GM21423 (cell line): ENCODE data around the gene AR.
"Not testable (repeated sequence)": the region's sequence is repeated elsewhere in the genome, so short reads cannot be mapped to it uniquely, and the experiment has no call there.

Experiments
- ATAC-seq: cut with Tn5 transposase; IDR thresholded peaks from one replicate; pipeline ENCODE4 v1.9.1; 2021; ENCODE audit warnings: mild to moderate bottlenecking, moderate library complexity; ENCODE audit not compliant: unreplicated experiment

Gene AR

DNA sequence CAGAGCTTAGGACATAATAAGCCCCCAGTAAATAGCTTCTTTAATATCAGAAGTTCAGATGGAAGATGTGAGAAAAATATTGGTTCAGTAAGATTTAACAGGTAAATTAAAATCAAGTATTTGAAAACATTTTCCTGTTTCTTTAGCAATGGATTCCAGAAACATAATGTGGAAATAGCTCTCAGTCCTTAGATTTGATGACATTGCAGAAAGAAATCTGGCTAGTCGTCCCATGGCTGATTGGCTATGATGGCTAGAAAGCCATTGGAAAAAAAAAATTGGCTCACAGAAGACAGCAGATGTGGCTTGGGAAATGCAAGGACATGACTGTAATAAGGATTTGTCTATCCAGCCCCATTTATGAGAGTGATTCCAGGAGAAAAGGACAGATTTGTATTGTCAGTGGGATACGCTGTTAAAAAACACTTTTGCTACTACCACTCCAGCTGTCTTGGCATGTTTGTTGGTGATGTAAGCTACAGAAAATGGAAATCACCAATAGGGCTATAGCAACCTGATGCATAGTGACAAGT is 78.3 kb downstream of the AR start:
- no peak for ATAC-seq

DNA sequence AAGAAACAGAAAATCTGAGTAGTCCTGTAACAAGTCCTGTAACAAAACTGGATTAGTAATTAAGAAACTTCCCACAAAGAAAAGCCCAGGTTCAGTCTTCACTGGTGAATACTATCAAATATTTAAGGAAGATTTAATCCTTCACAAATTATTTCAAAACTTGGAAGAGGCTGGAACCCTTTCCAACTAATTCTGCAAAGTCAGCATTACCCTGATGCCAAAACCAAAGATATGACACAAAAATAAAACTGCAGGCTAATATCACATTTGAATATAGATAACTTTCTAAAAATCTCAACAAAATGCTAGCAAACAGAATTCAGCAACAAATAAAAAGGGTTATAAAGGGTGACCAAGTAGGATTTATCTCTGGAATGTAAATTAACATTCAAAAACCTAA is 80.5 kb downstream of the AR start:
- ATAC-seq: no peak

DNA sequence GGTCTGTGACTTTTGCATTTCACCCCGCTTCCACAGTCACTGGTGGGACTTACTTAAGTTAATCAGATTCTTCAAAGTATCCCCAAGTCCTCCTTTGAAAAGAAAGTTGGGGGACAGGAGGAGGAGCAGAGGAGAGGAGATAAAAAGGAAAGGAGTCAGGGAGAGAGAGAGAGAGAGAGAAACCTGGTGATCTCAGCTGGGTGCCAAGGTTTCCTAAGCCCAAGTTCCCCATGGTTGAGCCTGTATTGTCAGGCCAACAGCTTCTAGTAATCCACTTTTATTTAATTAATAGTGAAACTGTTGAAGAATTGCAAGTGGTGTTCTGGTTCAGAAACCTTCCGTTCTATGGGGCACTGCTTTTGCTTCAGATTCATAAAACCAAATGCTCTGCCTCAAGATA is 91.6 kb downstream of the AR start:
- ATAC-seq: no peak

- no peak for ATAC-seq
Observed at GRCh38 chrX:67636532-67636931, 92.7 kb downstream of the AR start.

DNA sequence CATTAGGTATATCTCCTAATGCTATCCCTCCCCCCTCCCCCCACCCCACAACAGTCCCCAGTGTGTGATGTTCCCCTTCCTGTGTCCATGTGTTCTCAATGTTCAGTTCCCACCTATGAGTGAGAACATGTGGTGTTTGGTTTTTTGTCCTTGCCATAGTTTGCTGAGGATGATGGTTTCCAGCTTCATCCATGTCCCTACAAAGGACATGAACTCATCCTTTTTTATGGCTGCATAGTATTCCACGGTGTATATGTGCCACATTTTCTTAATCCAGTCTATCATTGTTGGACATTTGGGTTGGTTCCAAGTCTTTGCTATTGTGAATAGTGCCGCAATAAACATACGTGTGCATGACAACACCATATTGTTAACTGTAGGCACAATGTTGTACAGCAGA is 93.5 kb downstream of the AR start:
- not testable (repeated sequence) for ATAC-seq

GRCh38 chrX:67648361-67648760 is 104.5 kb downstream of the AR start:
- ATAC-seq: no peak

DNA sequence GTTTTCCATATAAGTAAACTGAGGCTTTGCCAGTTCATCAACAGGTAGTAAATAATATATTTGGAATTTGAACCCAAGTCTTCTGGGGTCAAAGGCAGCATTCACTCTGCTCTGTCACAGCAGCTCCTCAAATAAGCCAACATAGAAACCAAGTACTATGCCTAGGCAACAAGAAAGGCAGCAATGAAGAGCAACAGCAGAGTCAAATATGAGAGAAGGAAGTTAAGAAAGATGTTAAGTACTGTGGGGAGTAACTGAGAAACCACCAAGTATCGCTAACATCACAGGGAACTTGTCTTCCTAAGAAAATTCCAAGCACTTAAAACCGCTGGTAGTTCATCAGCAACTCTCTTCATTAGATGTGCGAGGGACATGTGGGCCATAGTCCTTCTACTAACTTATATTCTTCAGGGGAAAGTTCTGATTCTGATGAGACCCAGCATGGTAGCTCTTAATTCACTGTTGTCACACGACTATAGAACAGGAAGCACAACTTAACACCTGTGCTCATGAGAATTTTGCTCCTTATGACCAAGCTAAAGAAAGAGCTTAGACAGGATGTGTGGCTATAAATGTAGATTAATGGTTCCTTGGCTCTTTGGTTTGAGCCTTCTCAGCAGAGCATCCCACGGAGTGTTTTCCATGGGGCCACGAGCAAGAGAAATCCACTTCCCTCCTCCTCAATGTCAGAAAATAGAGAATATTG is 107.8 kb downstream of the AR start:
- no peak for ATAC-seq

DNA sequence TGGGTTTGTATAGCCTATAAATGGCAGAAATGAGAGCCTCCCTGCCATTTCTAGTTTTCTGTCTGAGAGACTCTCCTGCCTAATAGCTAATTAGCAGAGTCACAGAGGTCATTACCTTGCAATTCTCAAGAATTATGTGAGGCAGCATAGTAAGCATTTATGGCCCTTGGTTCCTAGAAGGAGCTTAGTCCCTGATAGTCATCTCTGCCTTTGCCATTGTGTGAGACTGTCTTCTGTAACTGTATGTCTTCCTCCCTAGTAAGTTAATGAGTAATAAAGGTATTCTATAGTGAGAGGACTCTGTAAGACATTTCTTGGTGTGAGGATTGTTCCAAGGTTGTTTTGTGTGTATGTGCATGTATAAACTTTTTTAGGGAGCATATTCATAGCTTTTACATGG is 108.7 kb downstream of the AR start:
- no peak for ATAC-seq

- ATAC-seq: no peak
Observed at GRCh38 chrX:67654301-67654700, 110.5 kb downstream of the AR start.

GRCh38 chrX:67665583-67665982 is 121.8 kb downstream of the AR start:
- ATAC-seq: no peak

GRCh38 chrX:67670717-67671116 is 126.9 kb downstream of the AR start:
- ATAC-seq: not testable (repeated sequence)

DNA sequence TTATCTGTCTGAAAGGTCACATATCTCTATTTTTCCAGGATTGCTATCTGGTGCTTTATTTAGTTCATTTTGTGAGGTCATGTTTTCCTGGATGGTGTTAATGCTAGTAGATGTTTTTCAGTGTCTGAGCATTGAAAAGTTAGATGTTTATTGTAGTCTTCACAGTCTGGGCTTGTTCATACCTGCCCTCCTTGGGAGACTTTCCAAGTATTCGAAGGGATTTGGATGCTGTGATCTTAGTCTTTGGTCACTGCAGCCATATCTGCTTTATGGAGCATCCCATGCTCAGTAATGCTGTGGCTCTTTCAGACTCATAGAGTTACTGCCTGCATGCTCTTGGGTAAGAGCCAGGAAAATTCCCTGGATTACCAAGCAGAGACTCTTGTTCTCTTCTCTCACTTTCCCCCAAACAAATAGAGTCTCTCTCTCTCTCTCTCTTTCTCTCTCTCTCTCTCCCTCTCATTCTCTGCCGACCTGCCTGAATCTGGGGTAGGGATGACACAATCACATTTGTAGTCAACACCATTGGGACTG is 130.0 kb downstream of the AR start:
- no peak for ATAC-seq

DNA sequence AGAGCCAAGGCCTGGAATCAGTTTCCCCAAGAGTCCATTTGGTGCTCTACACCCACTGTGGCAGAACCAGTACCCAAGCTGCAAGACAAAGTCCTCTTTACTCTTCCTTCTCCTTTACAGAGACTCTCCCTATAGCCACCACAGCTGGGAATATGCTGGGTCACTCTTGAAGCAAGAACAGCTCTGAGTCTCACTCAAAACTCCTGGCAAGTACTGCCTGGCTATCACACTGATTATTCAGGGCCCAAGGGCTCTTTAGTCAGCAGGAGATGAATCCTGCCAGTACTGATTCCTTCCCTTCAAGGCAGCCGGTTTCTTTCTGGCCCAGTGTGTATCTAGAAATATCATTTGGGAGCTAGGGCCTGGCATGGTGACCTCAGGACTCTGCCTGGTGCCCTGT is 130.9 kb downstream of the AR start:
- no peak for ATAC-seq

DNA sequence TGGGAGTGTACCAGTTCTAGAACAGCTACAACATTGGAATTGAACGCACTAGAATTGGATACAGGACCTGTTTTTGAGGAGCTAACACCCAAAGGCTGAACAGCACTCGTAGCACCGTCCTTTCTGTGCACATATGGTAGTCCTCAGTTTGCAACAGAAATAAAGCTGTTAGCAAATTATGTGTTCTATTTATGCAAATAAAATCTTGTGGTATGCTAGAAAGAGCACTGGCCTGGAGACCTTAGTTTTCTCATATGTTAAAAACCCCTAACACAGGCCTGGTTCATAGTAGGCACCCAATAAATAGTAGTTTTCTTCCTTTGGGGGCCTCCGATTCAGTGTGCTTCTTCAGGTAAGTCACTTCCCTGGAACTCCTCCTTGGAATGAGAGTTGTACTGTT is 140.3 kb downstream of the AR start:
- no peak for ATAC-seq

DNA sequence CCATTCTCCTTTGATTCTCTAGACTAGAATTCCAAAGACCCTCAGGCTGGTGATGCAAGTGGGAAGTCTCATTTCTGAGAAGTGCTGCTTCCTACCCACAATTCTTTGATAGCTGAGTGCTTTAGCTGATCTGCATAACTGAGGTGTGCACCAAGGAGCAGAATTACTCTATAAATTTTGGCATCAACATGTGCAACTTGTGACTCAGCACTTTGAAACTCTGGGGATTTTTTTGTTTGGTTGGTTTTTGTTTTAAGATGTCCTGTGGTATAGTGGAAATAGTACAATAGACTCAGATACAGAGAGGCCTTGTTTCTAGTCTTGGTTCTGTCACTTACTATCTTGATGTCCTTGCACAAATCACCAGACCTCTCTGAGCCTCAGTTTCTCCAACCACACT is 148.4 kb downstream of the AR start:
- no peak for ATAC-seq

DNA sequence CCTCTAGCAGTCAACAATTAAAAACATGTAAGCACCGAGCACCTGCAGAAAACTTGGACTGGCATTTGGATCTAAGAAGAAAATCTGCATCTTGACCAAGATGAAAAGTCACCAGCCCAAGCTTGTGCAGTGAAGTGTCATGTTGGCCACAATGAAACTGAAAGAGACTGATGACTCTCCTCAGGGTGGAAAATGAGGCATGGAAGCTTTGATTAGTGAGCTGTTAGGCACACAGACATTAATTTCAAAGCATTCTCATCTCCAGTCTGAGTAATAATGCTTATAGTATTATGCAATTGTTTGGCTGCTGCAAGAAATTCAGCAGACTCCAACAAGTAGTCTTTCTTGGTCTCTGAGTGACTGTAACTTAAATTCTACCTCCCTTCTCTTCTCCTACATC is 150.1 kb downstream of the AR start:
- no peak for ATAC-seq

DNA sequence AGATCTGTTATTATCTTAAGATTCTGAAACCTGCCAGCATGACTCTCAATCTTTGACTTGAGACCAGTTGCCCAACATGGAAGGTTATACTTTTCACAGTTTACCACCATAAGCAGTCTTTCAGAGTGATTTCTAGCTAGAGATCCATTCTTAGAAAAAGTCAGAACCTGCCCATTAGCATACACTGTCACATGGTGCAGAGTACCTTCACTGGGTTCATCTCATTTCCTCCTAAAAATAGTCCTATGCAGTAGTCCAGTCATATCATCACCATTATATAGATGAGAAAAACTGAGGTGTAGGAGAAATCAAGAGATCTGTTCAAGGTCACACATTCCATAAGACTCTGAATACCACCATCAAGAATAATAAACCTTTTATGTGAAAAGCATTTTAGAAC is 153.6 kb downstream of the AR start:
- ATAC-seq: no peak

- ATAC-seq: no peak
Observed at GRCh38 chrX:67700602-67701001, 156.8 kb downstream of the AR start.

DNA sequence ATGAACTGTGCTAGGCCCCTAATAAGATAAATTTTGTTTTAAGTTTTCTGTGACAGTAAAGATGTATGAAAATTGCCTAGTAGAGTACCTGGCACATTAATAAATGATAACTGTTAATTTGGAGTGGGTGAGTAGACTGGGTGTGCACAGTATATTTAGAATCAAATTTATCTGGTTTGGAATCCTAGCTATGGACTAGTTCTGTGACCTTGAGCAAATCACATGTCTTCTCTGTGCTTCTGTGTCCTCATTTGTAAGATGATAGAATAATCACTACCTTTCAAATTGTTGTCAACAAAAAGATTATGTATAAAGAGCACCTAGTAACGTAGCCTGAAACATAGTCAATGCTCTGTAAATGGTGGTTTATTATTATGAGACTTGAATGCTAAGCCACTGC is 170.2 kb downstream of the AR start:
- no peak for ATAC-seq

- ATAC-seq: no peak
Observed at GRCh38 chrX:67717571-67717970, 173.8 kb downstream of the AR start.

GRCh38 chrX:67718926-67719325 is 175.1 kb downstream of the AR start:
- no peak for ATAC-seq

DNA sequence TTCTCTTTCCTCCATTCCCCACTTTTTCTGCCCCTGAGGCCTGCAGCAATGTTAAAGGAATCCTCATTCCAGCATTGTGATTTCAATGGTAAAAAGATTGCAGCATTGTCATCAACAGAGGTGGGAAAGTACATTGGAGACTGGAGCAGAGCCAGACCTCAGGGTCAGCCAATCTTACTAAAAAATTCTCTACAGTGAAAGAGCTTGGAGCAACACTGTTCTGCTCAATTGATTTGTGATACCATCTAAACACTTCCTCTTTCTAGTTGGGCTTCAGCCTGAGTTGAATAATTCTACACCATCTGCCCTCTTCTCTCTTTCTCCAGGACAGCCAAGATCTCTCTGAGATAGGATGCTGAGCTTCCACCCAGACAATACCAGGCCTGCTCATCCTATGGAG is 176.5 kb downstream of the AR start:
- no peak for ATAC-seq

DNA sequence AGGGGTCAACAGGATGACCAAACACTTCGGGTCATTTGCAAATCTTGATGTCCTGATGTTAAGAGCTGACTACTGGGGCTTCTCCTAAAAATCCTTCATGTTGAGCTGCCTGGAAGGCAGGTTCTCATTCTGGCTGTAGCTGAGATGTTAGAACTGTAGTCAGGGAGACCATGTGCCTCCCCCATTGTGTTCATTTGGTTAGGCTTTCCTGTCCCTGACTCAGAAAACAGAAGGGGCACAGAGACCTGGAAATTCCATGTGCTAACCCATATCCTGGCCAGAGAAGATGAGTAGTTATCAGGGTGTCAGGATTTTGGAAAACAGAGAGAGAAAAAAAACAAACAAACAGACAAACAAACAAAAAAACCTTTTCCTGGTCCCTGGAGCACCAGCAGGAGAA is 177.5 kb downstream of the AR start:
- no peak for ATAC-seq
